GM18858 (cell line): ENCODE data around the gene TMEM203.
"Not testable (repeated sequence)": the region's sequence is repeated elsewhere in the genome, so short reads cannot be mapped to it uniquely, and the experiment has no call there.

ENCODE experiments used
- ATAC-seq: cut with Tn5 transposase; IDR thresholded peaks from one replicate; pipeline ENCODE4 v1.9.1; 2021; ENCODE audit not compliant: unreplicated experiment

The TMEM203 gene

DNA sequence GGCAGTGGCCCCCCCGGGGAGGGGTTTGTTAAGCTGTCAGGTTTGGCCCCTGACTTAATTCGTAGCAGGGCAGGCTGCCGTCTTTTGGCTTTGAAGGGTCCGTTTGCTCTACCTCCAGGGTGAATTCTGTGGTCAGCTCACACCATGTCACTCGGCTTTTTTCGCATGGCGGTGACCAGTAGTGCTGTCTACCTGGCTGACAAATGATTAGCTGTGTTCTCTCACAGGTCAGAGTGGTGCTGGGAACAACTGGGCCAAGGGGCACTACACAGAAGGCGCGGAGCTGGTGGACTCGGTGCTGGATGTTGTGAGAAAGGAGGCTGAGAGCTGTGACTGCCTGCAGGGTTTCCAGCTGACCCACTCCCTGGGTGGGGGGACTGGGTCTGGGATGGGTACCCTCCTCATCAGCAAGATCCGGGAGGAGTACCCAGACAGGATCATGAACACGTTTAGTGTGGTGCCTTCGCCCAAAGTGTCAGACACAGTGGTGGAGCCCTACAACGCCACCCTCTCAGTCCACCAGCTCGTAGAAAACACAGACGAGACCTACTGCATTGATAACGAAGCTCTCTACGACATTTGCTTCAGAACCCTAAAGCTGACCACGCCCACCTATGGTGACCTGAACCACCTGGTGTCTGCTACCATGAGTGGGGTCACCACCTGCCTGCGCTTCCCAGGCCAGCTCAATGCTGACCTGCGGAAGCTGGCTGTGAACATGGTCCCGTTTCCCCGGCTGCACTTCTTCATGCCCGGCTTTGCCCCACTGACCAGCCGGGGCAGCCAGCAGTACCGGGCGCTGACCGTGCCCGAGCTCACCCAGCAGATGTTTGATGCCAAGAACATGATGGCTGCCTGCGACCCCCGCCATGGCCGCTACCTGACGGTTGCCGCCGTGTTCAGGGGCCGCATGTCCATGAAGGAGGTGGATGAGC is 37.1 kb upstream of the TMEM203 start:
- ATAC-seq: no peak

- ATAC-seq: no peak
Observed at GRCh38 chr9:137241490-137242268, 36.2 kb upstream of the TMEM203 start.

GRCh38 chr9:137240841-137241489 is 35.5 kb upstream of the TMEM203 start, which contains the start of gene TUBB4B:
TSS of gene TUBB4B (plus strand) at chr9:137241287. CDS start at chr9:137241361, 74 bp downstream.
- ATAC-seq: peak; percentile 64

- peak; percentile 5 for ATAC-seq
Observed at GRCh38 chr9:137240318-137240840, 34.9 kb upstream of the TMEM203 start.

- ATAC-seq: not testable (repeated sequence)
Observed at GRCh38 chr9:137239541-137240200, 34.2 kb upstream of the TMEM203 start.

- no peak for ATAC-seq
Observed at GRCh38 chr9:137237759-137238726, 32.6 kb upstream of the TMEM203 start.

DNA sequence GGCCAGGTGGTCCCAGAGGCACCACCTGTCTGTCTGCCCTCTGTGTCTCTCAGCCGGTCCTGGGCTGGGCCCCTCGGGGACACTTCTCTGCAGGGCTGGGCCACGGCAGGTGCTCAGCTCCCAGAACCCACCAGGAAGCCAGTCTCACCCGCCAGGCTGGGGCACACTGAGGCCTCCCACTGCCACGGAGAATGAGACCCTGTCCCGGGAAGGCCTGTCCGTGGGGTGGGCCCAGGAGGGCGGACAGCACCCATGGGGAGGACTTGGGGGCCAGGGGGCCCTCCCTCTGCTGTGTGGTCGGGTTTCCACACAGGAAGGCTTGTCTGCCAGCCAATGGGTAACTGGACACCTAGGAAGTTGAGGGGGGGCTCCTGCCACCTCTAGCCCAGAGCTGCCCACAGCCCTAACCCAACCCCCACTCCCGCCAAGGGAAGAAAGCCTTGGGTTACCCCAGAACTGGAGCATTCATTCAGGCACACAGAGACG is 31.5 kb upstream of the TMEM203 start:
- no peak for ATAC-seq

GRCh38 chr9:137236238-137236935 is 30.9 kb upstream of the TMEM203 start:
- no peak for ATAC-seq

DNA sequence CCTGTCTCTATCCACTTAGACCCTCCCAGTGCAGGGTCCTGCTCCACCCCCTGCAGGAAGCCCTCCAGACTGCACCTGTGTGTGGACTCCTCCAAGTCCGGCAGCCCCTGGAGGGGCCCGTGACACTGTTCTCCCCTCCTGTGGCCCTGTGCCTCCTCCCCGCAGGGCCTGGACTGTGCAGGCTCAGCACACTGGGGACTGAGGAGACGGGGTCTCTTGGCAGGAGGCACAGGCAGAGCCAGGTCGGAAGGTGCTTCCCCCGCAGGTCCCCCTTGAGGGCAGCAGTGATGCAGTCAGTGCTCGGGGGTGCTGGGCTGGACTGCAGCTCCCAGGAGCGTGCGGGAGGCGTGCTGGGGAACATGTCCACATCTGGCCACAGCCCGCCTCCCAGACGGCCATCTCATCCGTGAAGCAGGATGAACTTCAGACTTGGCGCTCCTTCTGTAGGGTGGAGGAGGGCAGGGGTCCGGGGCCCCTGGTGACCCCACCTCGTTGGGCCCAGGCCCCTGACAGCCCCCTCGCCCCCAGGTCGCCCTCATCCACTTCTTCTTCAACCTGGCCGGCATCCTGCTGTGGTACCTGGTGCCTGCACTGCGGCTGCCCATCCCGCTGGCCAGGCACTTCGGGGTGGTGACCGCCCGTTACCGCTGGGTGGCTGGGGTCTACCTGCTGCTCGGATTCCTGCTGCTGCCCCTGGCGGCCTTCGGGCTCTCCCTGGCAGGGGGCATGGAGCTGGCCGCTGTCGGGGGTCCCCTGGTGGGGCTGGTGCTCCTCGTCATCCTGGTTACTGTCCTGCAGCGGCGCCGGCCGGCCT is 30.2 kb upstream of the TMEM203 start:
- no peak for ATAC-seq

GRCh38 chr9:137234758-137235423 is 29.4 kb upstream of the TMEM203 start:
- ATAC-seq: no peak

GRCh38 chr9:137234055-137234697 is 28.7 kb upstream of the TMEM203 start:
- ATAC-seq: no peak

GRCh38 chr9:137233143-137233980 is 27.9 kb upstream of the TMEM203 start:
- no peak for ATAC-seq

DNA sequence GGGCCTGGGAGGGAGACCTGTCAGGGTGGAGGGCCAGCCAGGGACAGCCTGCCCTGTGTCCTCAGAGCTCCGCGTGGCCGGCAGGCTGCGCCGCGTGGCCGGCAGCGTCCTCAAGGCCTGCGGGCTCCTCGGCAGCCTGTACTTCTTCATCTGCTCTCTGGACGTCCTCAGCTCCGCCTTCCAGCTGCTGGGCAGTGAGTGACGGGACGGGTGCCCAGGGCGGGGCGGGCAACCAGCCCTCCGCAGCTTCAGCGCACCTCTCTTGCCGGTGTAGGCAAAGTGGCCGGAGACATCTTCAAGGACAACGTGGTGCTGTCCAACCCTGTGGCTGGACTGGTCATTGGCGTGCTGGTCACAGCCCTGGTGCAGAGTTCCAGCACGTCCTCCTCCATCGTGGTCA is 27.1 kb upstream of the TMEM203 start:
- no peak for ATAC-seq

- ATAC-seq: no peak
Observed at GRCh38 chr9:137232101-137232500, 26.7 kb upstream of the TMEM203 start.

- no peak for ATAC-seq
Observed at GRCh38 chr9:137231372-137232039, 26.1 kb upstream of the TMEM203 start.
